ENCODE results near the gene HOXA1. TPM values are rescaled to one million over a fixed set of nuclear protein-coding genes. Genes with fewer than 3 reads are reported as not detected.

Gene HOXA1
- total RNA-seq, 1 donor from 2014 or later = 9.5 TPM

DNA sequence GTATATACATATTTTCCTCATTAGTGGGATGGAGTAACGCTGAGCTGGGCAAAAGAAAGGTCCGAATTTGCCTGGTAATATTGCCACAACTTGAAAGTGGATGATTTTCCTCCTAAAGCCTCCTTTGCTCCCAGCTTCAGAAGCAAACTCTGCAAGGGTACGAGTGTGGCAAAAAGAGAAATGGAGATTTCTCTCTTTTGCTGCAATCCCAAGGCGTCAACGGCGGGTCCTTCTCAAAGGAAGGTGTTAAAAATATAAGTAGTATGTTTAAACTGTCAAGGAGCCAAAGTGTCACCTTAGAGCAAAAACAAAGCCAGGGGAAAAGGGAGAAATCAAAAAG, 19.1 kb upstream of the HOXA1 start:
- Mint-ChIP-seq H3K27ac (peak overlapping the region; percentile 99), H3K27me3 (peaks cover 49% of the 10 kb centered on the region), H3K4me3 (peak overlapping the region; percentile 91), H3K4me1 (ENCODE audit: unreplicated experiment) (peaks cover 27% of the 10 kb centered on the region), H3K36me3 (peaks cover 60% of the 10 kb centered on the region), H3K9me3 (no peaks in the 10 kb centered on the region)
- DNase-seq (ENCODE audit: extremely low spot score, unreplicated experiment) = no peak
- TF ChIP-seq, protein P1, sequence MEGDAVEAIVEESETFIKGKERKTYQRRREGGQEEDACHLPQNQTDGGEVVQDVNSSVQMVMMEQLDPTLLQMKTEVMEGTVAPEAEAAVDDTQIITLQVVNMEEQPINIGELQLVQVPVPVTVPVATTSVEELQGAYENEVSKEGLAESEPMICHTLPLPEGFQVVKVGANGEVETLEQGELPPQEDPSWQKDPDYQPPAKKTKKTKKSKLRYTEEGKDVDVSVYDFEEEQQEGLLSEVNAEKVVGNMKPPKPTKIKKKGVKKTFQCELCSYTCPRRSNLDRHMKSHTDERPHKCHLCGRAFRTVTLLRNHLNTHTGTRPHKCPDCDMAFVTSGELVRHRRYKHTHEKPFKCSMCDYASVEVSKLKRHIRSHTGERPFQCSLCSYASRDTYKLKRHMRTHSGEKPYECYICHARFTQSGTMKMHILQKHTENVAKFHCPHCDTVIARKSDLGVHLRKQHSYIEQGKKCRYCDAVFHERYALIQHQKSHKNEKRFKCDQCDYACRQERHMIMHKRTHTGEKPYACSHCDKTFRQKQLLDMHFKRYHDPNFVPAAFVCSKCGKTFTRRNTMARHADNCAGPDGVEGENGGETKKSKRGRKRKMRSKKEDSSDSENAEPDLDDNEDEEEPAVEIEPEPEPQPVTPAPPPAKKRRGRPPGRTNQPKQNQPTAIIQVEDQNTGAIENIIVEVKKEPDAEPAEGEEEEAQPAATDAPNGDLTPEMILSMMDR (conservative IDR thresholded peaks at IDR 0.05) = no peak

DNA sequence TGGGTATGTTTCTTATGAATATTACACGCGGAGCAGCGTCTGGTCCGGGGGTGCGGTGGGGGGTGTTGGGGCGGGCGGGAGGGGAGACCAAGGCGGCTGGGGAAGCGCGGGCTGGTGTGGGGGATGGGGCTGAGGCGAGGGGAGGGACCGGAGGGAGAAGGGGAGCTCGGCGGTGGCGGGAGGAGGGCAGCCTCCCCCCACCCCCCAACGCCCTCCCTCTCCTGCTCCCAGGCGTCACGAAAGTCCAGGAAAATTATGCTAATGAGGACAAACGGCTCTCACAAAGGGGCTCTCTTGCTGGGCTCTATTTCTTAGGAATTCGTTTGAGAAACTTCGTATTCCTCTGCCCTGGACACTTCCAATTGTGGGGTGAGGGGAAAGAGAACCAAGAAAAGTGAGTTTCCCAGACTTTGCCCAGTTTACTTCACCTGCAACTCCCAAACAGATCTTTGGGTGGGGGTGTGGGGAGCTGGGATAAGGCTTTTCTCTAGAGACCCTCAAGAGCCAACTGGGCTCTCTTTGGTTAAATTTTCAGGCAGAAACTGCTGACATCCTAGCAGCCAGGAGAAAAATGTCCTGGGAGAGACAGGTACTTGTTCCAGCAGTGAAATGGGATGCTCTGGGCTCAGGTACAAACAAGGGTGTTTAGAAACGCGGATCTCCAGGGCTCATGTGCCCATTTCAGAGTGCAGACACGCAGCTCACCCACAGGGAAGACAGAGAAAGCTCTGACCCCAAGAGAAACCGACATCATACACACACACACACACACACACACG, 18.4 kb upstream of the HOXA1 start:
- H3K36me3 Mint-ChIP-seq = peaks cover 61% of the 10 kb centered on the region
- H3K4me3 Mint-ChIP-seq = peak overlapping the region; percentile 91
- DNase-seq (ENCODE audit: extremely low spot score, unreplicated experiment) = peak; percentile 85
- TF ChIP-seq, protein P1 (conservative IDR thresholded peaks at IDR 0.05) = no peak
- H3K27ac Mint-ChIP-seq = peak overlapping the region; percentile 99
- H3K4me1 Mint-ChIP-seq (ENCODE audit: unreplicated experiment) = peaks cover 26% of the 10 kb centered on the region
- no peaks in the 10 kb centered on the region for H3K9me3 Mint-ChIP-seq
- H3K27me3 Mint-ChIP-seq = peaks cover 50% of the 10 kb centered on the region

- Mint-ChIP-seq H3K4me3 (peak overlapping the region; percentile 97), H3K4me1 (ENCODE audit: unreplicated experiment) (peaks cover 23% of the 10 kb centered on the region), H3K9me3 (no peaks in the 10 kb centered on the region), H3K27ac (peak overlapping the region; percentile 97), H3K36me3 (peaks cover 54% of the 10 kb centered on the region), H3K27me3 (peaks cover 55% of the 10 kb centered on the region)
- peak; percentile 86 for DNase-seq (ENCODE audit: extremely low spot score, unreplicated experiment)
- TF ChIP-seq, protein P1 (conservative IDR thresholded peaks at IDR 0.05) = no peak
Measured at GRCh38 chr7:27112955-27113949, 17.5 kb upstream of the HOXA1 start.

- peak overlapping the region; percentile 97 for H3K27ac Mint-ChIP-seq
- H3K4me1 Mint-ChIP-seq (ENCODE audit: unreplicated experiment) = peaks cover 27% of the 10 kb centered on the region
- TF ChIP-seq, protein P1 (conservative IDR thresholded peaks at IDR 0.05) = no peak
- DNase-seq (ENCODE audit: extremely low spot score, unreplicated experiment) = no peak
- H3K9me3 Mint-ChIP-seq = no peaks in the 10 kb centered on the region
- H3K36me3 Mint-ChIP-seq = peaks cover 53% of the 10 kb centered on the region
- H3K4me3 Mint-ChIP-seq = peak overlapping the region; percentile 97
- H3K27me3 Mint-ChIP-seq = peaks cover 56% of the 10 kb centered on the region
Measured at GRCh38 chr7:27112361-27112760, 16.6 kb upstream of the HOXA1 start.

DNA sequence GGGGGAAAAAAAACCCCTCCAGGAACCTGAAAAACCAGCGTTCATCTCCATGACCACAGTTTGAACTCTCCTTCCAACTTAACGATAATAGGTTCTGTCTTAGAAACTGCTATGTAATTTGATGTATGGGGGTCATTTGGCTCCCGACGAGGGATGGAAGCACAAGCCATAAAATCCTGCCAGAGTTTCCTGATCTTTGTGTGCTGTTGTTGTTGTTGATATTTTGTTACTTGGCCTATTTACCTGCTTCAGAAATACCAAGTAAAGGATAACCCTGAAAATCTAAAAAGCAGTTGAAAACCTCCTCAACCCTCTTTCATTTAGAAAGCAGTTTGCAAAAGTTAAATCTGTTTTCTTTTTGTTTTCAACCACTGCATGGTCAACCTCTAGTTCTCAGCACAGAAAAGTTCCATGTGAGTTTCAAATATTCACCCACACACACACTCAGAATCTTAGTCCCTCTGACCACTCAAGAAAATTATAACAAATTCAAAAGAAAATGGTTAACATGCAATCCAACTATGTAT, 16.0 kb upstream of the HOXA1 start:
- Mint-ChIP-seq H3K27ac (peak overlapping the region; percentile 97), H3K9me3 (no peaks in the 10 kb centered on the region), H3K4me3 (peak overlapping the region; percentile 97), H3K36me3 (peaks cover 53% of the 10 kb centered on the region), H3K27me3 (peaks cover 56% of the 10 kb centered on the region), H3K4me1 (ENCODE audit: unreplicated experiment) (peaks cover 27% of the 10 kb centered on the region)
- TF ChIP-seq, protein P1 (conservative IDR thresholded peaks at IDR 0.05) = no peak
- DNase-seq (ENCODE audit: extremely low spot score, unreplicated experiment) = no peak

All from type B pancreatic cell (in vitro differentiated cells).